Hepatocyte (in vitro differentiated cells): Measurements from ENCODE around the gene STN1.

Experiments
- CTCF ChIP-seq: fragments of 200-600 bp; sonication (generic); IDR thresholded peaks from 2 replicates; pipeline ENCODE4 v1.5.1; 2016; ENCODE audit warnings: antibody characterized with exemption, mild to moderate bottlenecking; ENCODE audit not compliant: poor library complexity
- EZH2 ChIP-seq: fragments of 200-600 bp; sonication (generic); IDR thresholded peaks from 2 replicates; pipeline ENCODE4 v1.6.1; 2016; ENCODE audit warnings: antibody characterized with exemption, mild to moderate bottlenecking, borderline replicate concordance
- EZH2phosphoT487 ChIP-seq: fragments of 200-600 bp; sonication (generic); IDR thresholded peaks from one replicate; pipeline ENCODE4 v1.6.1; 2018; ENCODE audit warnings: antibody characterized with exemption, mild to moderate bottlenecking, low read depth, moderate library complexity; ENCODE audit not compliant: unreplicated experiment, severe bottlenecking

- TF ChIP-seq CTCF (no peak), EZH2 (no peak), EZH2phosphoT487 (no peak)
Observed at GRCh38 chr10:103840740-103841070, 77.3 kb downstream of the STN1 start.
